Stimulated activated CD8-positive, alpha-beta memory T cell treated with anti-CD3 and anti-CD28 coated beads, Interleukin-4, amount 100 ng/mL, for 4 hours (primary cell): Measurements from ENCODE around the gene ASCL5.

Experiments used
- DNase-seq, 2 donors: peaks; one replicate each; pipeline ENCODE4 v3.0.0-alpha.2; 2020; ENCODE audit warnings: low read depth in 2 of 2, low spot score in 1 of 2

ASCL5 gene

GRCh38 chr1:201153474-201154388 is 26.7 kb upstream of the ASCL5 start:
- peak in 1 of 2 donors; percentile 7 for DNase-seq

DNA sequence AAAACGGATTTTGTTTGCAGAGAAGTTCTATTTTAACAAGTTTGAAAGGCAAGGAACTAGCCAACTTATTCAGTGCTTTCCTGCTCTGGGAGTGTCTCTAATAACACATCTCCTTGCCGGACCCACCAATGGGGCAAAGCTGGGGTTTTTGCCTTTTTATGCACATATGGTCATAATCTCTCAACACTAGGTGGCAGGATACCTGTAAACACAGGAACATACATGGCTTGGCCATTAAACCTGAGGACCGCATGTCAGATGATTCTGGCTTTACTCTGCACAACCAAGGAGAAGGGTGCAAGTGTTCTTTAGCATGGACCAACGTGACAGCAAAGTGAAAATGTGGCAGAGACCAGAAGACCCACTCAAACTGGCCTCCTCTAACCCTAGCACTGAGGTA is 22.4 kb upstream of the ASCL5 start:
- DNase-seq: no peak

- no peak for DNase-seq
Measured at GRCh38 chr1:201147396-201148015, 20.5 kb upstream of the ASCL5 start.

DNA sequence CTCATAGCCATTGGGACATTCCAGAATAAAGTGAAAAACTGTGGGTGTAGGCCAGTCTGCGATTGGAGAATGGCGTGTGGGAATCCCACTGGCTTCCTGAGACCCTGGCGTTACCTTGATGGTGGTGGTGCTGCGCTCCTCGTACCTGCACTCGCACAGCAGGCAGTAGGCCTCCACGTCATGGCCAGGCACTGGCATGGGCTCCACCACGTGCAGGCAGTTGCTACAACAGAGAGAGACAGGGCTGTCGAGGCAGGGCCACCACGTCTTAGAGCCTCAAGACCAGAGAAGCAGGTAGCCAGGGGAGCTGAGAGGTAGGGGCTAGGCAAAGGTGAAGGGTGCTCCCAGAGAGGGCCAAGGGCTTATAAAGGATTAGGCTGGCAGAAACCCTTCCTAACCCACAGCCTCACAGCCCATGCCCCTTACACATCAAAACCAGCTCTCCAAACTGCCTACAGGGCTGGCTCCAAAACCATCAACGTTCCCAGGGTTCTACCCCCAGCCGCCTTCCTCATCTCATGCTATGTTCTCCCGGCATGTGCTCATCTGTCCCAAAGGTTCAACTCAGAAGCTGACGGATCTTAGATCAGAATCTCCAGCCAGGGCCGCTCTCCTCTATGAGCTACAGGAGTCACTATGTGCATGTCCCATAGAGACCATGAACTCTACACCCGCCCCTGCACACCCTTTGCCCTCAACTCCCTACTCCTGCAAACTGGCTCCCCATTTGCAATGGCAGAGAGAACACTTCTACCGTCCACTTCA is 19.8 kb upstream of the ASCL5 start:
- no peak for DNase-seq

DNA sequence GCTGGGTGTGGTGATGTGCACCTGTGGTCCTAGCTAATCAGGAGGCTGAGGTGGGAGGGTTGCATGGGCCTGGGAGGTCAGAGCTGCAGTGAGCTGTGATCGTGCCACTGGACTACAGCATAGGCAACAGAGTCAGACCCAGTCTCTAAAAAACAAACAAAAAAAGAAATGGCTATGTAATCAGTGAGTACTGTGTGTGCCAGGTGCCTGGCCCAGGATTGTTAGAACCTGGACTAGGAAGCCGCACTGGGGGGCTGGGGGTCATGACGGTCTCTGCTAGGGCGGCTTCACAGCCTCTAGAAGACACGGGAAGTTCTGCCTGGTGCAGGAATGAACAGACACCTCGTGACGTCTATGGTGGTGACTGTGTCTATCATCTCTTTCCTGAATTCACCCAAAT is 18.8 kb upstream of the ASCL5 start:
- DNase-seq: no peak

DNA sequence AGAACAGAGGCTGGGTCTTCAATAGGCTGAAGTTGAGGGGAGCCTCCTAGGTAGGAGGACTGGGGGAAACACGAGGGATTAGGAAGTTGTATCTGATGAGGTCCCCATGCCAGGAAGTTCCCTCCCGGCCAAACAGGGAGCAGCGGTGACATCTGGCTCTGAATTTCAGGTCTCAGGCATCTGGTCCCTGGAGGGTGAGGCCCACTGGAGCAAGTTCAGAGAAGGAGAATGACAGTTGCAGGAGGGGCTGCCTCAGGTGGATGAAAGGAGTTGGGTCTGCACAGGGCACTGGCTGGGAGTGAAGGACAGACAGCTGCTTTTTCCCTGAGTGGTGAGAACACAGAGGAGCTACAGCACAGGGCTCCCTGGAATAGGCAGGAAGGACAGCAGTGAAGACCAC is 18.1 kb upstream of the ASCL5 start:
- no peak for DNase-seq

GRCh38 chr1:201144701-201145100 is 17.7 kb upstream of the ASCL5 start:
- DNase-seq: no peak

DNA sequence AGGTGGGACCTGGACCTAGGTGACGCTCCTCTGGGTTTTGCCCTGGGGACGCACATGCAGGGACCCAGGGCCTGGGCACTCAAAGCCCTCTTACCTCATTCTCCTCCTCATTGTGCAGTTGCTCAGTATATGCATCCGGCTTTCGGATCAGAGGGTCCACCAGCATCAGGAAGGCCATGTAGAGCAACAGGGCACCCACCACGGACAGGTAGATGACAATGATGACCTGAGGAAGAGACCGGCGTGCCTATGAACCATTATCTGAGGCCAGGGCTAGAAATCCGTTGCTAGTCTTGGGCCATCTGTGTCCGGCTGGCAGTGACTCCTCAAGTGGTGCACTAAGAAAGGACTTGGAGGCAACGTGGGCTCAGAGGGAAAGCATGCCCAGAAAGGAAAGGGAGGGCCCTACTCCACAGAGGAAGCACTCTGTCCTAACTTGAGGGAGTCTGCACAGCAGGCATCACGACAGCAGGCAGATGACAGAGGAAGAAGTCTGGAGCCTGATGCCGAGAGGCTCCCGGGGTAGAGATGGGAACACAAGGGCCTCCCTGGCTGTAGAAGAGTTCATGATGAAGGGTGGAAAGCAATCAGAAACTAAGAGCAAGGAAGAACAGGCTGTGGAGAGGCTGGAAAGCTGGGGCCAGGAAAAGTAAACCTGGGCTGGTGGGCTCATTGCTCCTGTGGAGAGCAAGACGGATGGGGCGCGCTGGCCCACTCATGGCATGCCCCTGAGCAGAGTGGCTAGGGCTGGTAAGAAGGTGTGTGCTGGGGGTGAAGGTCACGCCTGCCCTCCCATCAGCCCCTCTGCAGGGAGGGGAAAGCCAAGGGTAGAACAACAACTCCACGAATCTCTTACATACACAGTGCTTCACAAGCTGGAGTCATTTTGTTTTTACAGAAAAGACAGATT is 17.0 kb upstream of the ASCL5 start:
- no peak for DNase-seq

DNA sequence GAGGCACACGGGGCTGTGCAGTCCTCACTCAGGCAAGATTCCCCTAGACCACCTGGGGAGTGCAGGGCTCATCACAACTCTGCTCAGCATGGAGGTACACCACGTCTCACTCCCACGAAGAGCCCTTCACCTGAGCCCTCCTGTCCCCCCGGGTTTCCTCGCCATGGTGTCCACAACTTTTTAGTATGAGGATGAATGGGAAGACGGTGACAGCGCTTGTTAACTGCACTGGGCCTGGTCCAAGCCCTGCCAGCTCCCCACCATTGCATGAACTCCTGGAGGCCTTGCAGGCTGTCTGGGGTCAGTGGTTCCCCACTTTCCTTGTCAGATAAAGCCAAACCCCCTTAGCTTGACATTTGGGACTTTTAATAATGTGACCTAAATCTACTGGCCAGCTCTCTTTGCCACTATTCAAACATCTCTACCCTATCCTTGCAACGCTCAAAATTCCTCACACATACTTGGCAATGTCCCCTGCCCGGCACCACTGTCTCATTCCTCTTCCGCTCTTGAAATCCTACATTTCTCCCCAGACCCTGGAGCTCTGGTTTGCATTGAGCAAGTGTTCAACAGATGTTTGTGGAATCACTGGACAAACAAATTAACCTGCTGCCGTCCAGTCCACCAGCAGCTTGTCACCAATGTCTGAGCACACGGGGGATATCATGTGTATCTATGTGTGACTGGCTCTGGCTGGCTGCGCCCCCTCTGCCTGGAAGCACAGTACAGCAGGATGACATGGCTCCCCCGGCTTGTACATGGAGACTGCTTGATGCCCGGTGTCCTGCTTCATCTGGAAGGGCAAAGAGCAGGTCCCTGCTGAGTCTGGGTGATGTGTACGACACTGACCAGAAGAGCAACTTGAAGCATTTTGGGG is 16.1 kb upstream of the ASCL5 start:
- no peak for DNase-seq

DNA sequence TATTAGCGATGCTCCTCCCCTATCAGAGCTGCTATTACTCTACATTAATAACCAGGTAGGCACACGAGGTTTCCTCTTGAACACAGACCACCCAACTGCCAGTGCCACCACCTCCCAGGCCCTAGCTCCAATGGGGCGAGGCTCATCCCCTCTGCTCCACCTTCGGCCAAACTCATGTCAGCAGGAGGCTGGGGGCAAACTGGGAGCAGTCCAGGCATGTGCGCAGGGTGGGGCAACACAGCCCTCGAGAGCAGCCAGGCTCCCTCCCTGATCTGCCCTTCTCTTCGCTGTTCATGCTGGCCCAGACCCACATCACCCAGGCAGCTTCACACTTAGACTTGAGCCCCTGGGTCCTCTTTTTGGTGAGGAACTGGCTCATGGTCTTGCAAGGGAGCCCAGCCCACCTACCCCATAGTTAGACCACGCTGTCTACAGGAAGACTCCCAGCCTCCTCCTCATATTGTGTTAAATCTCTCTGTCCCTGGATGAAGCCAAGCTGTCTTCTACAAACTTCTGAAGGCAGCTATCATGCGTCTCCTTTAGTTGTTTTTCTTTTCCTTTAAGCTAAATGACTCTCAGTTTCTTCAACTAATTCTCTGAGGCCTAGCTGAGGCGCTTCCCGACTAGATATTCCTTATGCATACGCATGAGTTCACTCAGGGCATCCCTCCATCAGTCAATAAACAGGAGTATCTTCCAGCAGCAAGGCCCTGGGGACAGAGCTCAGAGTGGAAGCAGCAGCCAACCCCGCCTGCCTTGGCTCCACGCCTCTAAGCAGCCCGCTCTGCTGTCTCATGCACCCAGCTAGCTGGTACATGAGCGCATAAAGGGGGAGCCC is 15.2 kb upstream of the ASCL5 start:
- DNase-seq: no peak

DNA sequence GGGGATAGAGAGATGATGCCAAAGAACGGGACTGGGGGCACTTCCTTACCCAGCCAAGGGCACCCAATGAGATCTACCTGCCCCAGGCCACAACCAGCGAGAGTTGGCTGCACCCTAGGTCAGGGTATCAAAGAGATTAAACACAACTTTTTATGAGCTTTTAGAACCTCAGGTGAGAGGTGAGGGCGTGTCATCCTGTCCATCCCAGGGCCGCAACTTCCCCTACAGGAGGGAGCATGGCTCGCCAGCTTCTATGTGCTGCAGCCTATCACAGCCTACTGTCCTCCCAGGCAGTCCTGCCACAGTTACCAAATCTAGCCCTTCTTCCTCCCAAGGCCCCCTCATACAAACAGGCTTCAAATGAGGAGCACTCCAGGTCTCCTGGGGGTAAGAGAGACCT is 14.4 kb upstream of the ASCL5 start:
- no peak for DNase-seq

GRCh38 chr1:201140941-201141260 is 13.9 kb upstream of the ASCL5 start:
- no peak for DNase-seq

GRCh38 chr1:201140235-201140940 is 13.4 kb upstream of the ASCL5 start:
- DNase-seq: no peak

DNA sequence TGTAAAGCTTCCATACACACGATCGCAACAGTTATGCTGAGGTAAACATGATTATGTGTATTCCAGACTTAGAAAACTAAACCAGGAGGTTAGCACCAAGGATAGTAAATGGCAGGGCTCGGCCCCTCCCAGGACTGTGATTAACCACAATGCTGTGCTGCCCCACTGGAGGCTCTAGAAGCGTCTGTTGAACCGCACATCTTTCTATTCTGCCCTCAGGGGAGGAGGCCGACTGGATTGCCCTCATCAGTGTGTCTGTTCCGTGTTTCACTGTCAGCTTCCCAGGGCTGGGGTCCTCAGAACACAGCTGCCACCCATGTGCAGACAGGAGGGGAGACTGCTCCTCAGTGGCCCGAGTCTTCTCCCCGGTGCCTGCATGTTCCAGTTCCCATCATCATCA is 12.8 kb upstream of the ASCL5 start:
- no peak for DNase-seq

GRCh38 chr1:201139306-201139705 is 12.3 kb upstream of the ASCL5 start:
- DNase-seq: no peak

DNA sequence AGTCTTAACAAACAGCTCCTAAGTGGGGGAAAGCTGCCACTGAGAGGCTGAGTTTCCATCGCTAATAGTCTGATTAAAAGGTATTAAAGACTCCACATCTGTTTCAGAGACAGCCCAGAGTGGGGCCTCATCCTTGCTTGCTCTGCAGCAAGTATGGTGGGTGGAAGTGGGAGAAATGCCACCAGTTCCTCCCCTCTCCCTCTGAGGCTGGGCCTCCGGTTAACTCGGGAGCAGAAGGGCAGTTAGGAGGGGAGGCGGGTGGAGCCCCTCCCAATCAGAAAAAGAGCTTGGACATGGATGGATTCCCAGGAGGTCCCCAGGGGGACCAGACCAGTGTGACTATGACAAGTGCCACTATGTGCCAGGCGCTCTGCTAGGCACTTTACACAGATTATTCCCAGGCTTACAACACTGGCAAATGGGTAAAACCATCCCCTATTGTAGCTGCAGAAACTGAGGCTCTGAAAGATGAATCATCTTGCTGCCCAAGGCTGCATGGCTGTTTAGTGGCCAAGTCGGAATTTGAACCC is 11.4 kb upstream of the ASCL5 start:
- DNase-seq: no peak

GRCh38 chr1:201137579-201138310 is 10.8 kb upstream of the ASCL5 start:
- no peak for DNase-seq

DNA sequence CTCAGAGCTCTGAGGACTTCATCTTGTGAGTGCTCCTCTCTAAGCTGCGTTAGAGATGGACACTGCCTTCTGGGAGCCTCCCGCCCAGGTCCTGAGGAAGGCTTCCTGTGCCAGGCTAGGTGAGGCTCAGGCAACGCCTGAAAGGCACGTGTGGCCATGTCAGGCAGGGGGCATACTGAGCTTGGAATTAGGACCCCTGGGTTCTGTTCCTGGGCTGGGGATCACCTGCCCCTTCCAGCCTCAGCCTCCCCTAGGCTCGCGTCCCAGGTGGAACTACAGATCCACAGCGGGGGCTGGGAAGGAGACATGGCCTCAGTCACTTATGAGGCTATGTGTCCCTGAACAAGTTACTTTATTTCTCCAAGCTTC is 10.0 kb upstream of the ASCL5 start:
- no peak for DNase-seq
